ENCODE data around the gene SPTBN5.

GRCh38 chr15:41894251-41894790, 468 bp upstream of the SPTBN5 start:
- TF ChIP-seq CTCF (IDR thresholded peaks at IDR 0.05) (no peak), POLR2A (IDR thresholded peaks at IDR 0.05) (no peak)
